CD4-positive, alpha-beta T cell treated with Interleukin-4 for 1 hour (primary cell): ENCODE results near the gene LOXL3.

Experiments
- DNase-seq, 2 donors: peaks; one replicate each; pipeline ENCODE4 v3.0.0-alpha.2; 2020 to 2022

LOXL3 gene

GRCh38 chr2:74553892-74554819, at the start of gene LOXL3, which contains the start of gene DOK1:
Gene LOXL3, minus strand, starts transcription at chr2:74553942. Its CDS starts 1,308 bp downstream, at chr2:74552634.
Gene DOK1, plus strand, starts transcription at chr2:74554720. Its CDS starts 35 bp downstream, at chr2:74554755.
- DNase-seq, result peak; percentile 79 to 86

GRCh38 chr2:74602586-74603281, 49.0 kb upstream of the LOXL3 start:
- no peak for DNase-seq

GRCh38 chr2:74599676-74600075, 45.9 kb upstream of the LOXL3 start:
- no peak for DNase-seq

GRCh38 chr2:74597410-74597809, 43.7 kb upstream of the LOXL3 start:
- DNase-seq, result no peak

- DNase-seq, result no peak
Measured at GRCh38 chr2:74596584-74596983, 42.8 kb upstream of the LOXL3 start.

- no peak for DNase-seq
Measured at GRCh38 chr2:74593826-74594772, 40.4 kb upstream of the LOXL3 start.

- no peak for DNase-seq
Measured at GRCh38 chr2:74588664-74589063, 34.9 kb upstream of the LOXL3 start.

- peak; percentile 75 to 77 for DNase-seq
Measured at GRCh38 chr2:74587664-74588277, 34.0 kb upstream of the LOXL3 start.

- peak in 1 of 2 donors; percentile 10 for DNase-seq
Measured at GRCh38 chr2:74585406-74586185, 31.9 kb upstream of the LOXL3 start.

GRCh38 chr2:74584088-74584645, 30.4 kb upstream of the LOXL3 start:
- no peak for DNase-seq

- DNase-seq, result no peak
Measured at GRCh38 chr2:74583504-74583903, 29.8 kb upstream of the LOXL3 start.

- DNase-seq, result no peak
Measured at GRCh38 chr2:74582184-74582583, 28.4 kb upstream of the LOXL3 start.

- DNase-seq, result no peak
Measured at GRCh38 chr2:74581463-74581862, 27.7 kb upstream of the LOXL3 start.

GRCh38 chr2:74578408-74578807, 24.7 kb upstream of the LOXL3 start:
- no peak for DNase-seq

GRCh38 chr2:74577448-74577847, 23.7 kb upstream of the LOXL3 start:
- no peak for DNase-seq

GRCh38 chr2:74576863-74577229, 23.1 kb upstream of the LOXL3 start:
- no peak for DNase-seq

- no peak for DNase-seq
Measured at GRCh38 chr2:74576211-74576862, 22.6 kb upstream of the LOXL3 start.

GRCh38 chr2:74575320-74575719, 21.6 kb upstream of the LOXL3 start:
- DNase-seq, result no peak

GRCh38 chr2:74573747-74574562, 20.2 kb upstream of the LOXL3 start:
- DNase-seq, result peak; percentile 40 to 48
